IMR-90 (cell line): ENCODE results near the gene GGTLC1.

Source experiments
- FOS ChIP-seq: fragments of 150-350 bp; IDR thresholded peaks from 2 replicates; pipeline ENCODE4 v1.6.1; 2016; ENCODE audit warnings: low read depth, low read length
- NFE2L2 ChIP-seq: fragments of 150-350 bp; IDR thresholded peaks from 2 replicates; pipeline ENCODE4 v1.6.1; 2016; ENCODE audit warnings: low read depth, mild to moderate bottlenecking, low read length
- POLR2A ChIP-seq: IDR thresholded peaks from 2 replicates; pipeline ENCODE4 v1.6.1; 2012; ENCODE audit warnings: mild to moderate bottlenecking, low read depth, low read length
- TF ChIP-seq, protein P1 (sequence below): conservative IDR thresholded peaks from 2 replicates; pipeline ENCODE4 v1.5.1; 2012; ENCODE audit warnings: mild to moderate bottlenecking, low read depth, low read length, improper control_type of control experiment
- TF ChIP-seq, protein P2 (sequence below): fragments of 150-350 bp; IDR thresholded peaks from 2 replicates; pipeline ENCODE4 v1.6.1; 2017; ENCODE audit warnings: mild to moderate bottlenecking, antibody characterized with exemption, low read length, low read depth

DNA sequence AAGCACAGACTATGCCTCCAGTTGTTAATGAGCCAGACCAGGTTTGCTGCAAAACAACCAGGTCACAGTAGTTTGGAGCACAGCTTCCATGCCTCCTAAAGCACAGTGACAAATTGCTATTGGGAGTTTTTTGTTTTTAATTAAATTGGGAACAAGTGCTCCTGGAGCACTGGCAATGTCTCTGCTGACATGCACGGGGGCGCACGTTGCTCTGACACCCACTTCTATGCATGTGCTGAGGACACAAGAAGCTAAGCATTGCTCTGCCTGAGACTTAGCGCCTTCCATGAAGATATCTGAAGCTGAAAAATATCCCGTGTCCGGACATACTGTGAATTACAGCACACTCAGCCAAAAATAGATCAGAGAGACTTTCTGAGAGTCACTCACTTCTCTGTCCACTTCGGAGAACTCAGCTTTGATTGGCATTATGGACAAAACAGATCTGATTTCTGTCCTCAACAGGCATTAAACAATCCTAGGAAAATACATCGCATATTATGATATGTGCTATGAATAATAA lies 18.6 kb upstream of the GGTLC1 start:
- TF ChIP-seq NFE2L2 (no peak), POLR2A (no peak), FOS (no peak)
- TF ChIP-seq, protein P1, sequence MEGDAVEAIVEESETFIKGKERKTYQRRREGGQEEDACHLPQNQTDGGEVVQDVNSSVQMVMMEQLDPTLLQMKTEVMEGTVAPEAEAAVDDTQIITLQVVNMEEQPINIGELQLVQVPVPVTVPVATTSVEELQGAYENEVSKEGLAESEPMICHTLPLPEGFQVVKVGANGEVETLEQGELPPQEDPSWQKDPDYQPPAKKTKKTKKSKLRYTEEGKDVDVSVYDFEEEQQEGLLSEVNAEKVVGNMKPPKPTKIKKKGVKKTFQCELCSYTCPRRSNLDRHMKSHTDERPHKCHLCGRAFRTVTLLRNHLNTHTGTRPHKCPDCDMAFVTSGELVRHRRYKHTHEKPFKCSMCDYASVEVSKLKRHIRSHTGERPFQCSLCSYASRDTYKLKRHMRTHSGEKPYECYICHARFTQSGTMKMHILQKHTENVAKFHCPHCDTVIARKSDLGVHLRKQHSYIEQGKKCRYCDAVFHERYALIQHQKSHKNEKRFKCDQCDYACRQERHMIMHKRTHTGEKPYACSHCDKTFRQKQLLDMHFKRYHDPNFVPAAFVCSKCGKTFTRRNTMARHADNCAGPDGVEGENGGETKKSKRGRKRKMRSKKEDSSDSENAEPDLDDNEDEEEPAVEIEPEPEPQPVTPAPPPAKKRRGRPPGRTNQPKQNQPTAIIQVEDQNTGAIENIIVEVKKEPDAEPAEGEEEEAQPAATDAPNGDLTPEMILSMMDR, result no peak
- TF ChIP-seq, protein P2, sequence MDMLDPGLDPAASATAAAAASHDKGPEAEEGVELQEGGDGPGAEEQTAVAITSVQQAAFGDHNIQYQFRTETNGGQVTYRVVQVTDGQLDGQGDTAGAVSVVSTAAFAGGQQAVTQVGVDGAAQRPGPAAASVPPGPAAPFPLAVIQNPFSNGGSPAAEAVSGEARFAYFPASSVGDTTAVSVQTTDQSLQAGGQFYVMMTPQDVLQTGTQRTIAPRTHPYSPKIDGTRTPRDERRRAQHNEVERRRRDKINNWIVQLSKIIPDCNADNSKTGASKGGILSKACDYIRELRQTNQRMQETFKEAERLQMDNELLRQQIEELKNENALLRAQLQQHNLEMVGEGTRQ, result no peak
